Mesenchymal stem cell (in vitro differentiated cells and primary cell): ENCODE data around the gene ALPL.

ENCODE experiments used
- DNase-seq: peaks from one replicate; pipeline ENCODE4 v3.0.0-alpha.2; 2013
- H2AFZ ChIP-seq: one replicate; pipeline ENCODE4 v1.6.1; 2013; ENCODE audit warnings: low read depth, mild to moderate bottlenecking, control low read depth, inconsistent platforms, low read length, moderate library complexity
- H2AK5ac ChIP-seq: 2 replicates; pipeline ENCODE4 v1.6.1; 2013; ENCODE audit warnings: low read length, moderate library complexity, mild to moderate bottlenecking, inconsistent platforms; ENCODE audit not compliant: severe bottlenecking
- H2BK120ac ChIP-seq: one replicate; pipeline ENCODE4 v1.6.1; 2013; ENCODE audit warnings: low read depth, mild to moderate bottlenecking, inconsistent platforms, low read length, moderate library complexity
- H2BK12ac ChIP-seq, 2 experiments: one replicate each; pipeline ENCODE4 v1.6.1; 2013; ENCODE audit warnings: inconsistent platforms in 2 of 2, low read length in 2 of 2, mild to moderate bottlenecking in 2 of 2, moderate library complexity in 2 of 2, control low read depth in 1 of 2
- H2BK15ac ChIP-seq: one replicate; pipeline ENCODE4 v1.6.1; 2013; ENCODE audit warnings: mild to moderate bottlenecking, low read depth, inconsistent platforms; ENCODE audit not compliant: poor library complexity, severe bottlenecking
- H2BK5ac ChIP-seq: 2 replicates; pipeline ENCODE4 v1.6.1; 2013; ENCODE audit warnings: low read depth, mild to moderate bottlenecking, low read length, control low read depth, inconsistent platforms; ENCODE audit not compliant: poor library complexity, severe bottlenecking
- H3K14ac ChIP-seq, 2 experiments: one replicate each; pipeline ENCODE4 v1.6.1; 2013; ENCODE audit warnings: inconsistent platforms in 2 of 2, low read length in 2 of 2, control low read depth in 1 of 2, mild to moderate bottlenecking in 1 of 2, moderate library complexity in 1 of 2
- H3K18ac ChIP-seq, 2 experiments: one replicate each; pipeline ENCODE4 v1.6.1; 2013; ENCODE audit warnings: inconsistent platforms in 2 of 2, low read length in 2 of 2, control low read depth in 1 of 2, low read depth in 1 of 2, mild to moderate bottlenecking in 1 of 2
- H3K23ac ChIP-seq, 2 experiments: one replicate each; pipeline ENCODE4 v1.6.1; 2013; ENCODE audit warnings: inconsistent platforms in 2 of 2, low read length in 2 of 2, mild to moderate bottlenecking in 2 of 2, moderate library complexity in 2 of 2, control low read depth in 1 of 2
- H3K27ac ChIP-seq: 2 replicates; pipeline ENCODE4 v1.5.1; 2013; ENCODE audit warnings: mild to moderate bottlenecking, moderate library complexity, low read length, control low read depth, inconsistent platforms; ENCODE audit not compliant: poor library complexity, severe bottlenecking
- H3K27me3 ChIP-seq, 2 experiments: 2 replicates each; pipeline versions ENCODE4 v1.6.1 to v1.7.0; 2013; ENCODE audit warnings: low read length in 2 of 2, mild to moderate bottlenecking in 2 of 2, moderate library complexity in 2 of 2, control low read depth in 1 of 2, inconsistent platforms in 1 of 2; ENCODE audit not compliant: control insufficient read depth in 1 of 2, insufficient read depth in 1 of 2
- H3K36me3 ChIP-seq, 2 experiments: 2 replicates each; pipeline versions ENCODE4 v1.6.1 to v1.7.0; 2013; ENCODE audit warnings: low read length in 2 of 2, control low read depth in 1 of 2, inconsistent platforms in 1 of 2, low read depth in 1 of 2, mild to moderate bottlenecking in 1 of 2; ENCODE audit not compliant: insufficient read depth in 2 of 2, control insufficient read depth in 1 of 2
- H3K4ac ChIP-seq, 2 experiments: one replicate each; pipeline ENCODE4 v1.6.1; 2013; ENCODE audit warnings: inconsistent platforms in 2 of 2, low read length in 2 of 2, mild to moderate bottlenecking in 2 of 2, moderate library complexity in 2 of 2, control low read depth in 1 of 2, low read depth in 1 of 2
- H3K4me1 ChIP-seq: 2 replicates; pipeline ENCODE4 v1.6.1; 2013; ENCODE audit warnings: low read depth, low read length, control low read depth; ENCODE audit not compliant: control insufficient read depth, insufficient read depth
- H3K4me2 ChIP-seq: 2 replicates; pipeline ENCODE4 v1.6.1; 2013; ENCODE audit warnings: low read length, mild to moderate bottlenecking, inconsistent platforms; ENCODE audit not compliant: poor library complexity, severe bottlenecking
- H3K4me3 ChIP-seq, 2 experiments: 2 replicates each; pipeline versions ENCODE4 v1.5.1 to v1.7.0; 2013; ENCODE audit warnings: low read length in 2 of 2, mild to moderate bottlenecking in 2 of 2, control low read depth in 1 of 2, low read depth in 1 of 2; ENCODE audit not compliant: insufficient read depth in 1 of 2
- H3K79me1 ChIP-seq: replicated peaks from 2 replicates; pipeline ENCODE4 v1.6.1; 2013; ENCODE audit warnings: mild to moderate bottlenecking, control low read depth, low read length, inconsistent platforms; ENCODE audit not compliant: poor library complexity, severe bottlenecking
- H3K9ac ChIP-seq: 2 replicates; pipeline ENCODE4 v1.7.0; 2013; ENCODE audit warnings: mild to moderate bottlenecking, low read length, moderate library complexity
- H3K9me3 ChIP-seq: 2 replicates; pipeline ENCODE4 v1.7.0; 2013; ENCODE audit warnings: mild to moderate bottlenecking, low read length; ENCODE audit not compliant: control insufficient read depth
- H4K8ac ChIP-seq: one replicate; pipeline ENCODE4 v1.6.1; 2013; ENCODE audit warnings: inconsistent platforms, mild to moderate bottlenecking, low read length, moderate library complexity
- H4K91ac ChIP-seq: one replicate; pipeline ENCODE4 v1.6.1; 2013; ENCODE audit warnings: mild to moderate bottlenecking, low read length, inconsistent platforms
- WGBS: methylation state at CpG from one replicate; pipeline ENCODE4 v1.1.7; 2013; ENCODE audit warnings: mixed read lengths; 5-methylcytosine and 5-hydroxymethylcytosine counted together

ALPL gene

DNA sequence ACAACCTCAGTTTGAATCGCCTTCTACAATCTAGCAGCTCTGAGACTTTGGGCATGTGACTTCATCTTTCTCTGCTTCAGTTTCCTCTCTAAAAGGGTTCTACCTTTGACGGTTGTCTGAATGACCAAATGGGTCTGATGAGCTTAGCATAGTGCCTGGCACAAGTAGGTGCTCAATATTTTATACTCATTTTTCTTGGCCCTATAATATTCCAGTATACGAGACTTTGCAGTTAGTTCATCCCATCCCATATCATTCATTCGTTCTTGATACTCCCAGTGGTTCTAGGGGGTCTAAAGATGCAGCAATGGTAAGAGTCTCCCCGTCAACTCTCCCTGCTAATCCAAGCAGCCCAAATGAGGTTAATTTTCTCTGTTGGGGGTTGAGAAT lies 67.6 kb downstream of the ALPL start:
- H2BK5ac ChIP-seq, result no peak overlapping the region
- H3K4me3 ChIP-seq, result no peak overlapping the region
- H3K4ac ChIP-seq, result no peak overlapping the region
- H3K27ac ChIP-seq, result no peak overlapping the region
- no peak overlapping the region for H2BK120ac ChIP-seq
- H3K14ac ChIP-seq, result no peak overlapping the region
- H3K79me1 ChIP-seq, result no peaks in the 10 kb centered on the region
- H3K27me3 ChIP-seq, result peaks cover 0 to 6% of the 10 kb centered on the region in 2 experiments
- no peak overlapping the region for H2AK5ac ChIP-seq
- H4K91ac ChIP-seq, result no peak overlapping the region
- no peak overlapping the region for H2AFZ ChIP-seq
- no peak overlapping the region for H2BK15ac ChIP-seq
- no peaks in the 10 kb centered on the region for H3K36me3 ChIP-seq
- H3K4me1 ChIP-seq, result peaks cover 19% of the 10 kb centered on the region
- no peak for DNase-seq
- no peaks in the 10 kb centered on the region for H3K9me3 ChIP-seq
- no peak overlapping the region for H3K18ac ChIP-seq
- WGBS, result 100% methylated on average over 2 of the region's 5 CpGs
- no peak overlapping the region for H2BK12ac ChIP-seq
- H3K23ac ChIP-seq, result no peak overlapping the region
- no peak overlapping the region for H4K8ac ChIP-seq
- H3K4me2 ChIP-seq, result no peak overlapping the region
- H3K9ac ChIP-seq, result no peak overlapping the region

DNA sequence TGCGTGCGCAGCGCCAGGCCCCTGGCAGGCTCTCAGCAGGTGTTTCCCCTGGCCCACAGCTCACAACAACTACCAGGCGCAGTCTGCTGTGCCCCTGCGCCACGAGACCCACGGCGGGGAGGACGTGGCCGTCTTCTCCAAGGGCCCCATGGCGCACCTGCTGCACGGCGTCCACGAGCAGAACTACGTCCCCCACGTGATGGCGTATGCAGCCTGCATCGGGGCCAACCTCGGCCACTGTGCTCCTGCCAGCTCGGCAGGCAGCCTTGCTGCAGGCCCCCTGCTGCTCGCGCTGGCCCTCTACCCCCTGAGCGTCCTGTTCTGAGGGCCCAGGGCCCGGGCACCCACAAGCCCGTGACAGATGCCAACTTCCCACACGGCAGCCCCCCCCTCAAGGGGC lies 68.1 kb downstream of the ALPL start:
- WGBS, result 92% methylated on average over 25 of the region's 26 CpGs
- H3K9me3 ChIP-seq, result no peaks in the 10 kb centered on the region
- H4K8ac ChIP-seq, result no peak overlapping the region
- no peak overlapping the region for H3K14ac ChIP-seq
- H3K4ac ChIP-seq, result no peak overlapping the region
- no peak overlapping the region for H2AK5ac ChIP-seq
- no peak overlapping the region for H3K18ac ChIP-seq
- no peak overlapping the region for H3K4me3 ChIP-seq
- no peak overlapping the region for H4K91ac ChIP-seq
- H2BK120ac ChIP-seq, result no peak overlapping the region
- H3K27me3 ChIP-seq, result peaks cover 0 to 6% of the 10 kb centered on the region in 2 experiments
- no peak overlapping the region for H3K9ac ChIP-seq
- no peak overlapping the region for H2BK12ac ChIP-seq
- H3K36me3 ChIP-seq, result no peaks in the 10 kb centered on the region
- H3K79me1 ChIP-seq, result no peaks in the 10 kb centered on the region
- no peak for DNase-seq
- no peak overlapping the region for H3K27ac ChIP-seq
- H3K4me2 ChIP-seq, result no peak overlapping the region
- no peak overlapping the region for H2BK15ac ChIP-seq
- no peak overlapping the region for H2AFZ ChIP-seq
- peaks cover 19% of the 10 kb centered on the region for H3K4me1 ChIP-seq
- H3K23ac ChIP-seq, result no peak overlapping the region
- no peak overlapping the region for H2BK5ac ChIP-seq

DNA sequence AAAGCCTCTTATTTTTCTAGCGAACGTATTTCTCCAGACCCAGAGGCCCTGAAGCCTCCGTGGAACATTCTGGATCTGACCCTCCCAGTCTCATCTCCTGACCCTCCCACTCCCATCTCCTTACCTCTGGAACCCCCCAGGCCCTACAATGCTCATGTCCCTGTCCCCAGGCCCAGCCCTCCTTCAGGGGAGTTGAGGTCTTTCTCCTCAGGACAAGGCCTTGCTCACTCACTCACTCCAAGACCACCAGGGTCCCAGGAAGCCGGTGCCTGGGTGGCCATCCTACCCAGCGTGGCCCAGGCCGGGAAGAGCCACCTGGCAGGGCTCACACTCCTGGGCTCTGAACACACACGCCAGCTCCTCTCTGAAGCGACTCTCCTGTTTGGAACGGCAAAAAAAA lies 68.7 kb downstream of the ALPL start:
- Histone ChIP-seq H4K8ac (no peak overlapping the region), H3K18ac (no peak overlapping the region), H3K4me2 (no peak overlapping the region), H4K91ac (no peak overlapping the region), H2BK12ac (no peak overlapping the region), H2BK15ac (no peak overlapping the region), H2AK5ac (peak overlapping the region; percentile 88), H3K36me3 (no peaks in the 10 kb centered on the region), H2BK5ac (no peak overlapping the region), H3K9ac (no peak overlapping the region), H2AFZ (no peak overlapping the region), H3K27me3 (peaks cover 0 to 8% of the 10 kb centered on the region in 2 experiments), H3K4ac (no peak overlapping the region), H2BK120ac (no peak overlapping the region), H3K79me1 (no peaks in the 10 kb centered on the region), H3K23ac (no peak overlapping the region), H3K4me1 (peaks cover 19% of the 10 kb centered on the region), H3K14ac (no peak overlapping the region), H3K27ac (no peak overlapping the region), H3K9me3 (no peaks in the 10 kb centered on the region), H3K4me3 (no peak overlapping the region)
- DNase-seq, result no peak
- 95% methylated on average over 8 of the region's 9 CpGs for WGBS

DNA sequence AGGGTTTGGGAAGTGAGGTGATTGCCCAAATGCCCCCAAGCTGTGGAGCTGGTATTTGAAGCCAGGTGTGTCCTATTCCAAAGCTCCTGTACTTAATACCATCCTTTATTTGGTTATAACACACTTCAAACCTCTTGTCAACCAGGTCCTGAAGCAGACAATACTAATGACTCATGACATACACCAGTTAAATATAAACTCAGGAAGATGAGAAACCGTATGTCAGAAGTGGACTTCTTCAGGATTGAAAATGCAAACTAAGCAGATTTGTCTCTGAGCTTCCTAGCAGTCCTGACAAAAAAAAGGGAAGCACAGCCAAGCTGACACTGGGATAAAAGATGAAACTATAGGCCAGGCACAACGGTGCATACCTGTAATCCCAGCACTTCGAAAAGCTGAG lies 70.6 kb downstream of the ALPL start:
- H3K27me3 ChIP-seq, result peaks cover 0 to 23% of the 10 kb centered on the region in 2 experiments

More for the DNA sequence above, 70.6 kb downstream of the ALPL start:
- H2AK5ac ChIP-seq, result no peak overlapping the region
- H3K18ac ChIP-seq, result no peak overlapping the region
- H3K4me3 ChIP-seq, result no peak overlapping the region
- no peak overlapping the region for H3K23ac ChIP-seq
- H2BK120ac ChIP-seq, result no peak overlapping the region
- peaks cover 9% of the 10 kb centered on the region for H3K4me1 ChIP-seq
- H3K27ac ChIP-seq, result peak overlapping the region; percentile 28
- no peak overlapping the region for H3K9ac ChIP-seq
- no peak overlapping the region for H3K4me2 ChIP-seq
- H3K9me3 ChIP-seq, result no peaks in the 10 kb centered on the region
- H3K4ac ChIP-seq, result no peak overlapping the region
- no peak overlapping the region for H4K8ac ChIP-seq
- no peak overlapping the region for H2BK12ac ChIP-seq
- no peak overlapping the region for H2AFZ ChIP-seq
- DNase-seq, result peak; percentile 19
- WGBS, result 60% methylated on average over 3 of the region's 3 CpGs
- H3K79me1 ChIP-seq, result no peaks in the 10 kb centered on the region
- H3K36me3 ChIP-seq, result no peaks in the 10 kb centered on the region
- no peak overlapping the region for H3K14ac ChIP-seq
- H2BK5ac ChIP-seq, result no peak overlapping the region
- no peak overlapping the region for H2BK15ac ChIP-seq
- H4K91ac ChIP-seq, result no peak overlapping the region
